ENCODE measurements around the gene FAM161B.

- TF ChIP-seq, protein P1, sequence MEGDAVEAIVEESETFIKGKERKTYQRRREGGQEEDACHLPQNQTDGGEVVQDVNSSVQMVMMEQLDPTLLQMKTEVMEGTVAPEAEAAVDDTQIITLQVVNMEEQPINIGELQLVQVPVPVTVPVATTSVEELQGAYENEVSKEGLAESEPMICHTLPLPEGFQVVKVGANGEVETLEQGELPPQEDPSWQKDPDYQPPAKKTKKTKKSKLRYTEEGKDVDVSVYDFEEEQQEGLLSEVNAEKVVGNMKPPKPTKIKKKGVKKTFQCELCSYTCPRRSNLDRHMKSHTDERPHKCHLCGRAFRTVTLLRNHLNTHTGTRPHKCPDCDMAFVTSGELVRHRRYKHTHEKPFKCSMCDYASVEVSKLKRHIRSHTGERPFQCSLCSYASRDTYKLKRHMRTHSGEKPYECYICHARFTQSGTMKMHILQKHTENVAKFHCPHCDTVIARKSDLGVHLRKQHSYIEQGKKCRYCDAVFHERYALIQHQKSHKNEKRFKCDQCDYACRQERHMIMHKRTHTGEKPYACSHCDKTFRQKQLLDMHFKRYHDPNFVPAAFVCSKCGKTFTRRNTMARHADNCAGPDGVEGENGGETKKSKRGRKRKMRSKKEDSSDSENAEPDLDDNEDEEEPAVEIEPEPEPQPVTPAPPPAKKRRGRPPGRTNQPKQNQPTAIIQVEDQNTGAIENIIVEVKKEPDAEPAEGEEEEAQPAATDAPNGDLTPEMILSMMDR (IDR thresholded peaks at IDR 0.05; ENCODE audit: insufficient read depth, low read length, poor library complexity, severe bottlenecking), result no peak
- no peak for TF ChIP-seq EZH2phosphoT487 (conservative IDR thresholded peaks at IDR 0.05; ENCODE audit: low read length)
These were observed 46.9 kb downstream of the FAM161B start for GRCh38 chr14:73903028-73903427.

All from SU-DHL-6 (cell line).